Measurements from ENCODE around the gene POGK. TPM values are rescaled to one million over a fixed set of nuclear protein-coding genes. Genes with fewer than 3 reads are reported as not detected.

The POGK gene
- total RNA-seq, 1 donor from 2014 or later: 47.7 TPM

GRCh38 chr1:166811691-166812090, 27.6 kb upstream of the POGK start:
- Histone ChIP-seq H3K27ac (no peak overlapping the region), H4K20me1 (ENCODE audit: low read depth) (no peaks in the 10 kb centered on the region), H3K4me2 (no peak overlapping the region), H3K9me3 (ENCODE audit: low read depth) (no peaks in the 10 kb centered on the region), H2AFZ (replicated peaks) (no peak overlapping the region), H3F3A (ENCODE audit: low read depth) (no peaks in the 10 kb centered on the region), H3K36me3 (no peaks in the 10 kb centered on the region), H3K9ac (no peak overlapping the region), H3K4me3 (no peak overlapping the region), H3K4me1 (no peaks in the 10 kb centered on the region), H3K79me2 (ENCODE audit: low read depth) (no peaks in the 10 kb centered on the region), H3K27me3 (no peaks in the 10 kb centered on the region)
- Mint-ChIP-seq H3K36me3 (no peaks in the 10 kb centered on the region), H3K27ac (no peak overlapping the region), H3K4me3 (no peak overlapping the region), H3K4me1 (peaks cover 6% of the 10 kb centered on the region), H3K9me3 (no peaks in the 10 kb centered on the region), H3K27me3 (ENCODE audit: insufficient read depth, low read depth) (peaks cover 3% of the 10 kb centered on the region)
- TF ChIP-seq, protein P1, sequence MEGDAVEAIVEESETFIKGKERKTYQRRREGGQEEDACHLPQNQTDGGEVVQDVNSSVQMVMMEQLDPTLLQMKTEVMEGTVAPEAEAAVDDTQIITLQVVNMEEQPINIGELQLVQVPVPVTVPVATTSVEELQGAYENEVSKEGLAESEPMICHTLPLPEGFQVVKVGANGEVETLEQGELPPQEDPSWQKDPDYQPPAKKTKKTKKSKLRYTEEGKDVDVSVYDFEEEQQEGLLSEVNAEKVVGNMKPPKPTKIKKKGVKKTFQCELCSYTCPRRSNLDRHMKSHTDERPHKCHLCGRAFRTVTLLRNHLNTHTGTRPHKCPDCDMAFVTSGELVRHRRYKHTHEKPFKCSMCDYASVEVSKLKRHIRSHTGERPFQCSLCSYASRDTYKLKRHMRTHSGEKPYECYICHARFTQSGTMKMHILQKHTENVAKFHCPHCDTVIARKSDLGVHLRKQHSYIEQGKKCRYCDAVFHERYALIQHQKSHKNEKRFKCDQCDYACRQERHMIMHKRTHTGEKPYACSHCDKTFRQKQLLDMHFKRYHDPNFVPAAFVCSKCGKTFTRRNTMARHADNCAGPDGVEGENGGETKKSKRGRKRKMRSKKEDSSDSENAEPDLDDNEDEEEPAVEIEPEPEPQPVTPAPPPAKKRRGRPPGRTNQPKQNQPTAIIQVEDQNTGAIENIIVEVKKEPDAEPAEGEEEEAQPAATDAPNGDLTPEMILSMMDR (IDR thresholded peaks at IDR 0.05): no peak
- no peak for TF ChIP-seq EZH2phosphoT487 (IDR thresholded peaks at IDR 0.05)
- no peak for TF ChIP-seq EZH2 (IDR thresholded peaks at IDR 0.05)
- DNase-seq (ENCODE audit: low spot score): no peak

GRCh38 chr1:166813508-166814223, 25.6 kb upstream of the POGK start:
- no peak overlapping the region for H2AFZ ChIP-seq (replicated peaks)
- H3K4me3 ChIP-seq: no peak overlapping the region

GRCh38 chr1:166814611-166815010, 24.7 kb upstream of the POGK start:
- Histone ChIP-seq H3K4me1 (no peaks in the 10 kb centered on the region), H3K9me3 (ENCODE audit: low read depth) (no peaks in the 10 kb centered on the region)
- TF ChIP-seq, protein P1 (IDR thresholded peaks at IDR 0.05): no peak
- TF ChIP-seq EZH2phosphoT487 (IDR thresholded peaks at IDR 0.05): no peak
- TF ChIP-seq EZH2 (IDR thresholded peaks at IDR 0.05): no peak

More at GRCh38 chr1:166813508-166814223, 25.6 kb upstream of the POGK start:
- TF ChIP-seq EZH2phosphoT487 (IDR thresholded peaks at IDR 0.05) (no peak), EZH2 (IDR thresholded peaks at IDR 0.05) (no peak)
- TF ChIP-seq, protein P1 (IDR thresholded peaks at IDR 0.05): no peak
- Mint-ChIP-seq H3K27me3 (ENCODE audit: insufficient read depth, low read depth) (peaks cover 3% of the 10 kb centered on the region), H3K27ac (no peak overlapping the region), H3K36me3 (no peaks in the 10 kb centered on the region), H3K4me1 (peaks cover 4% of the 10 kb centered on the region), H3K9me3 (no peaks in the 10 kb centered on the region), H3K4me3 (no peak overlapping the region)
- no peaks in the 10 kb centered on the region for H3K79me2 ChIP-seq (ENCODE audit: low read depth)
- no peak overlapping the region for H3K9ac ChIP-seq
- no peaks in the 10 kb centered on the region for H3K36me3 ChIP-seq
- H3K27ac ChIP-seq: no peak overlapping the region
- no peaks in the 10 kb centered on the region for H3K9me3 ChIP-seq (ENCODE audit: low read depth)
- H3F3A ChIP-seq (ENCODE audit: low read depth): no peaks in the 10 kb centered on the region
- H4K20me1 ChIP-seq (ENCODE audit: low read depth): no peaks in the 10 kb centered on the region
- H3K4me1 ChIP-seq: no peaks in the 10 kb centered on the region
- no peak overlapping the region for H3K4me2 ChIP-seq
- H3K27me3 ChIP-seq: no peaks in the 10 kb centered on the region
- DNase-seq (ENCODE audit: low spot score): no peak

More at GRCh38 chr1:166814611-166815010, 24.7 kb upstream of the POGK start:
- H3K4me3 ChIP-seq: no peak overlapping the region
- no peaks in the 10 kb centered on the region for H3F3A ChIP-seq (ENCODE audit: low read depth)
- no peak overlapping the region for H3K4me2 ChIP-seq
- no peaks in the 10 kb centered on the region for H3K79me2 ChIP-seq (ENCODE audit: low read depth)
- no peaks in the 10 kb centered on the region for H3K36me3 Mint-ChIP-seq
- H2AFZ ChIP-seq (replicated peaks): no peak overlapping the region
- H3K9ac ChIP-seq: no peak overlapping the region
- no peak for DNase-seq (ENCODE audit: low spot score)
- H3K36me3 ChIP-seq: no peaks in the 10 kb centered on the region
- peaks cover 2% of the 10 kb centered on the region for H3K27me3 Mint-ChIP-seq (ENCODE audit: insufficient read depth, low read depth)
- H3K27ac Mint-ChIP-seq: no peak overlapping the region
- no peak overlapping the region for H3K27ac ChIP-seq
- no peaks in the 10 kb centered on the region for H3K9me3 Mint-ChIP-seq
- H3K4me3 Mint-ChIP-seq: no peak overlapping the region
- H4K20me1 ChIP-seq (ENCODE audit: low read depth): no peaks in the 10 kb centered on the region
- H3K4me1 Mint-ChIP-seq: no peaks in the 10 kb centered on the region
- H3K27me3 ChIP-seq: no peaks in the 10 kb centered on the region

Data from neural progenitor cell (in vitro differentiated cells).